ENCODE data around the gene YPEL1.
"Not testable (repeated sequence)": the region's sequence is repeated elsewhere in the genome, so short reads cannot be mapped to it uniquely, and the experiment has no call there.

GRCh38 chr22:21744917-21745316 is 9.3 kb upstream of the YPEL1 start:
- TF ChIP-seq CTCF, EZH2, EZH2phosphoT487 (IDR thresholded peaks at IDR 0.05): not testable (repeated sequence)

Data from neural progenitor cell (in vitro differentiated cells).